Mesenchymal stem cell (in vitro differentiated cells and primary cell): ENCODE data around the gene GNG2.

Experiments
- DNase-seq: peaks from one replicate; pipeline ENCODE4 v3.0.0-alpha.2; 2013
- H2AFZ ChIP-seq: one replicate; pipeline ENCODE4 v1.6.1; 2013; ENCODE audit warnings: low read depth, mild to moderate bottlenecking, control low read depth, inconsistent platforms, low read length, moderate library complexity
- H2AK5ac ChIP-seq: 2 replicates; pipeline ENCODE4 v1.6.1; 2013; ENCODE audit warnings: low read length, moderate library complexity, mild to moderate bottlenecking, inconsistent platforms; ENCODE audit not compliant: severe bottlenecking
- H2BK120ac ChIP-seq: one replicate; pipeline ENCODE4 v1.6.1; 2013; ENCODE audit warnings: low read depth, mild to moderate bottlenecking, inconsistent platforms, low read length, moderate library complexity
- H2BK12ac ChIP-seq, 2 experiments: one replicate each; pipeline ENCODE4 v1.6.1; 2013; ENCODE audit warnings: inconsistent platforms in 2 of 2, low read length in 2 of 2, mild to moderate bottlenecking in 2 of 2, moderate library complexity in 2 of 2, control low read depth in 1 of 2
- H2BK15ac ChIP-seq: one replicate; pipeline ENCODE4 v1.6.1; 2013; ENCODE audit warnings: mild to moderate bottlenecking, low read depth, inconsistent platforms; ENCODE audit not compliant: poor library complexity, severe bottlenecking
- H2BK5ac ChIP-seq: 2 replicates; pipeline ENCODE4 v1.6.1; 2013; ENCODE audit warnings: low read depth, mild to moderate bottlenecking, low read length, control low read depth, inconsistent platforms; ENCODE audit not compliant: poor library complexity, severe bottlenecking
- H3K14ac ChIP-seq, 2 experiments: one replicate each; pipeline ENCODE4 v1.6.1; 2013; ENCODE audit warnings: inconsistent platforms in 2 of 2, low read length in 2 of 2, control low read depth in 1 of 2, mild to moderate bottlenecking in 1 of 2, moderate library complexity in 1 of 2
- H3K18ac ChIP-seq, 2 experiments: one replicate each; pipeline ENCODE4 v1.6.1; 2013; ENCODE audit warnings: inconsistent platforms in 2 of 2, low read length in 2 of 2, control low read depth in 1 of 2, low read depth in 1 of 2, mild to moderate bottlenecking in 1 of 2
- H3K23ac ChIP-seq, 2 experiments: one replicate each; pipeline ENCODE4 v1.6.1; 2013; ENCODE audit warnings: inconsistent platforms in 2 of 2, low read length in 2 of 2, mild to moderate bottlenecking in 2 of 2, moderate library complexity in 2 of 2, control low read depth in 1 of 2
- H3K27ac ChIP-seq: 2 replicates; pipeline ENCODE4 v1.5.1; 2013; ENCODE audit warnings: mild to moderate bottlenecking, moderate library complexity, low read length, control low read depth, inconsistent platforms; ENCODE audit not compliant: poor library complexity, severe bottlenecking
- H3K27me3 ChIP-seq, 2 experiments: 2 replicates each; pipeline versions ENCODE4 v1.6.1 to v1.7.0; 2013; ENCODE audit warnings: low read length in 2 of 2, mild to moderate bottlenecking in 2 of 2, moderate library complexity in 2 of 2, control low read depth in 1 of 2, inconsistent platforms in 1 of 2; ENCODE audit not compliant: control insufficient read depth in 1 of 2, insufficient read depth in 1 of 2
- H3K36me3 ChIP-seq, 2 experiments: 2 replicates each; pipeline versions ENCODE4 v1.6.1 to v1.7.0; 2013; ENCODE audit warnings: low read length in 2 of 2, control low read depth in 1 of 2, inconsistent platforms in 1 of 2, low read depth in 1 of 2, mild to moderate bottlenecking in 1 of 2; ENCODE audit not compliant: insufficient read depth in 2 of 2, control insufficient read depth in 1 of 2
- H3K4ac ChIP-seq, 2 experiments: one replicate each; pipeline ENCODE4 v1.6.1; 2013; ENCODE audit warnings: inconsistent platforms in 2 of 2, low read length in 2 of 2, mild to moderate bottlenecking in 2 of 2, moderate library complexity in 2 of 2, control low read depth in 1 of 2, low read depth in 1 of 2
- H3K4me1 ChIP-seq: 2 replicates; pipeline ENCODE4 v1.6.1; 2013; ENCODE audit warnings: low read depth, low read length, control low read depth; ENCODE audit not compliant: control insufficient read depth, insufficient read depth
- H3K4me2 ChIP-seq: 2 replicates; pipeline ENCODE4 v1.6.1; 2013; ENCODE audit warnings: low read length, mild to moderate bottlenecking, inconsistent platforms; ENCODE audit not compliant: poor library complexity, severe bottlenecking
- H3K4me3 ChIP-seq, 2 experiments: 2 replicates each; pipeline versions ENCODE4 v1.5.1 to v1.7.0; 2013; ENCODE audit warnings: low read length in 2 of 2, mild to moderate bottlenecking in 2 of 2, control low read depth in 1 of 2, low read depth in 1 of 2; ENCODE audit not compliant: insufficient read depth in 1 of 2
- H3K79me1 ChIP-seq: replicated peaks from 2 replicates; pipeline ENCODE4 v1.6.1; 2013; ENCODE audit warnings: mild to moderate bottlenecking, control low read depth, low read length, inconsistent platforms; ENCODE audit not compliant: poor library complexity, severe bottlenecking
- H3K9ac ChIP-seq: 2 replicates; pipeline ENCODE4 v1.7.0; 2013; ENCODE audit warnings: mild to moderate bottlenecking, low read length, moderate library complexity
- H3K9me3 ChIP-seq: 2 replicates; pipeline ENCODE4 v1.7.0; 2013; ENCODE audit warnings: mild to moderate bottlenecking, low read length; ENCODE audit not compliant: control insufficient read depth
- H4K8ac ChIP-seq: one replicate; pipeline ENCODE4 v1.6.1; 2013; ENCODE audit warnings: inconsistent platforms, mild to moderate bottlenecking, low read length, moderate library complexity
- H4K91ac ChIP-seq: one replicate; pipeline ENCODE4 v1.6.1; 2013; ENCODE audit warnings: mild to moderate bottlenecking, low read length, inconsistent platforms
- WGBS: methylation state at CpG from one replicate; pipeline ENCODE4 v1.1.7; 2013; ENCODE audit warnings: mixed read lengths; 5-methylcytosine and 5-hydroxymethylcytosine counted together

GNG2 gene

GRCh38 chr14:51939755-51940301, 79.4 kb downstream of the GNG2 start:
- no peak overlapping the region for H3K14ac ChIP-seq
- H3K18ac ChIP-seq, result no peak overlapping the region
- no peaks in the 10 kb centered on the region for H3K79me1 ChIP-seq
- DNase-seq, result no peak
- no peaks in the 10 kb centered on the region for H3K36me3 ChIP-seq
- H2AK5ac ChIP-seq, result no peak overlapping the region
- H3K23ac ChIP-seq, result no peak overlapping the region
- no peaks in the 10 kb centered on the region for H3K4me1 ChIP-seq
- H2BK15ac ChIP-seq, result no peak overlapping the region
- no peak overlapping the region for H3K9ac ChIP-seq
- no peak overlapping the region for H3K4ac ChIP-seq
- H2BK120ac ChIP-seq, result no peak overlapping the region
- H3K27ac ChIP-seq, result no peak overlapping the region
- H3K27me3 ChIP-seq, result no peaks in the 10 kb centered on the region
- no peak overlapping the region for H2BK12ac ChIP-seq
- no peak overlapping the region for H2AFZ ChIP-seq
- no peaks in the 10 kb centered on the region for H3K9me3 ChIP-seq
- H4K91ac ChIP-seq, result no peak overlapping the region
- no peak overlapping the region for H3K4me3 ChIP-seq
- no peak overlapping the region for H4K8ac ChIP-seq
- 86% methylated on average over 10 of the region's 10 CpGs for WGBS
- H3K4me2 ChIP-seq, result no peak overlapping the region
- no peak overlapping the region for H2BK5ac ChIP-seq

DNA sequence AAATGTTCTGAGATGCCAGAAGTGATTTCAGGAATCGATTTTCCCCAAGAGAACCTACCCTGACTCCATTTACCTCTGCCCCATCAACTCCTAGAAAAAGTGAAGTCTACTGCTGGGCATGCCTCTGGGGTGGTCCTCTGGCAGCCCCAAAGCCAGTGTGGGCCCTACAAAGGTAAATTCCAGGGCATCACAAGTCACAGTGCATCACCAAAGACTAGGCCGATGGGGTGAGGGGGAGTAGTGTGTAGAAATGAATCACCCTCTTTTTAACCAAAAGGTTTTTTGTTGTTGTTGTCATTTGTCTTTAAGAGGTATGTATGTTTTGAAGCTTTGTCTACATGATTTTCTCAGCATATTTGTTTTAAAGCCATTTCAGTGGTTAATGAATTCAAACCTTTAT, 82.6 kb downstream of the GNG2 start:
- Histone ChIP-seq H3K27me3 (no peaks in the 10 kb centered on the region), H2BK12ac (no peak overlapping the region), H3K27ac (no peak overlapping the region), H3K23ac (no peak overlapping the region), H3K4ac (no peak overlapping the region), H3K14ac (no peak overlapping the region), H4K8ac (no peak overlapping the region), H3K9ac (no peak overlapping the region), H2BK5ac (no peak overlapping the region), H3K18ac (no peak overlapping the region), H2AFZ (no peak overlapping the region), H3K4me2 (no peak overlapping the region), H3K9me3 (peaks cover 5% of the 10 kb centered on the region), H3K4me1 (no peaks in the 10 kb centered on the region), H2AK5ac (no peak overlapping the region), H4K91ac (no peak overlapping the region), H2BK15ac (no peak overlapping the region), H3K79me1 (no peaks in the 10 kb centered on the region), H2BK120ac (no peak overlapping the region), H3K36me3 (peaks cover 0 to 6% of the 10 kb centered on the region in 2 experiments), H3K4me3 (no peak overlapping the region)
- no peak for DNase-seq
- WGBS, result 75% methylated on average over 2 of the region's 2 CpGs

DNA sequence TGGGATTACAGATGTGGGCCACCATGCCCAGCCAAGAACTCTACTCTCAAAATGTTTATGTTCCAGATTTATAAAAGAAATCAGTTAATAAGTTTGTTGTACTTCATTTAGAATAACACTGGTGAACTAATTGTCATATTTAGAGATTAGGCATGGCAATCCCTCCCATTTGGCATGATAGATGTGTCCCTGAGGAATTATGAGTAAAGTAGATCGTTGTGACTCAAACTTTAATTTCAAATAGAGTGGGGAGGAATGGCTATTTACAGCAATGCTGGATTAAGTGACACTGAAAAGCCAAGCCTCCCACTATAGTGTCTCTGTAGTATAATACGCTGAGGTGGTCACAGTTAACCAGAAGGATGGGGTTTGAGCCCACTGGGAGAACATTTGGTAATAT, 89.6 kb downstream of the GNG2 start:
- no peak overlapping the region for H3K4me3 ChIP-seq
- no peak overlapping the region for H4K91ac ChIP-seq
- no peak overlapping the region for H2BK5ac ChIP-seq
- no peak overlapping the region for H3K27ac ChIP-seq
- H3K9ac ChIP-seq, result no peak overlapping the region
- no peak overlapping the region for H3K4me2 ChIP-seq
- no peak overlapping the region for H3K23ac ChIP-seq
- no peak overlapping the region for H2AFZ ChIP-seq
- no peak overlapping the region for H3K18ac ChIP-seq
- no peak overlapping the region for H2BK15ac ChIP-seq
- DNase-seq, result no peak
- H3K36me3 ChIP-seq, result peaks cover 0 to 45% of the 10 kb centered on the region in 2 experiments
- no peaks in the 10 kb centered on the region for H3K79me1 ChIP-seq
- WGBS, result 83% methylated on average over 2 of the region's 2 CpGs
- H2BK12ac ChIP-seq, result no peak overlapping the region
- no peaks in the 10 kb centered on the region for H3K27me3 ChIP-seq
- no peak overlapping the region for H2BK120ac ChIP-seq
- H3K4me1 ChIP-seq, result no peaks in the 10 kb centered on the region
- peaks cover 6% of the 10 kb centered on the region for H3K9me3 ChIP-seq
- no peak overlapping the region for H2AK5ac ChIP-seq
- H3K14ac ChIP-seq, result no peak overlapping the region
- H4K8ac ChIP-seq, result no peak overlapping the region
- H3K4ac ChIP-seq, result no peak overlapping the region

DNA sequence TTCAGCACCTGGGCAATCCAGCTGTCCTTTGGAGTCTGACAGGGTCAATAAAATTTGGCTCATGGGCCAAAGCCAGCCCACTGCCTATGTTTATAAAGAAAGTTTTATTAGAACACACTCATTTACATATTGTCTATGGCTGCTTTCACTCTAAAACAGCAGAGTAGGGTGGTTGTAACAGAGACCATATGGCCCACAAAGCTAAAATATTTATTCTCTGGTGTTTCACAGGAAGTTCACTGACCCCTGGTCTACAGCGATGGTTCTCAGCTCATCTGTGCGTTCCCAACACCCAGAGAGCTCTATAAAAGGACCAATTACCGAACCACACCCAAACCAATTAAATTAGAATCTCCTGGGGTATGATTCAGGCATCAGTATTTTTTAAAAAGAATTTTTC, 91.2 kb downstream of the GNG2 start:
- no peak overlapping the region for H3K4me2 ChIP-seq
- H3K4me1 ChIP-seq, result no peaks in the 10 kb centered on the region
- no peak overlapping the region for H2AK5ac ChIP-seq
- DNase-seq, result no peak
- no peaks in the 10 kb centered on the region for H3K27me3 ChIP-seq
- WGBS, result 50% methylated on average over 2 of the region's 3 CpGs
- H3K27ac ChIP-seq, result no peak overlapping the region
- H2BK5ac ChIP-seq, result no peak overlapping the region
- no peak overlapping the region for H2BK12ac ChIP-seq
- no peak overlapping the region for H3K14ac ChIP-seq
- no peaks in the 10 kb centered on the region for H3K79me1 ChIP-seq
- H3K18ac ChIP-seq, result no peak overlapping the region
- no peak overlapping the region for H4K8ac ChIP-seq
- H3K9ac ChIP-seq, result no peak overlapping the region
- peaks cover 0 to 45% of the 10 kb centered on the region in 2 experiments for H3K36me3 ChIP-seq
- no peak overlapping the region for H3K4ac ChIP-seq
- no peak overlapping the region for H3K23ac ChIP-seq
- H4K91ac ChIP-seq, result no peak overlapping the region
- H2AFZ ChIP-seq, result no peak overlapping the region
- H3K4me3 ChIP-seq, result no peak overlapping the region
- H3K9me3 ChIP-seq, result peaks cover 6% of the 10 kb centered on the region
- no peak overlapping the region for H2BK15ac ChIP-seq
- H2BK120ac ChIP-seq, result no peak overlapping the region
